ENCODE results near the gene NTRK2.

Gene NTRK2

GRCh38 chr9:84699984-84700383 lies 30.5 kb downstream of the NTRK2 start:
- DNase-seq (ENCODE audit: low spot score), result no peak

DNA sequence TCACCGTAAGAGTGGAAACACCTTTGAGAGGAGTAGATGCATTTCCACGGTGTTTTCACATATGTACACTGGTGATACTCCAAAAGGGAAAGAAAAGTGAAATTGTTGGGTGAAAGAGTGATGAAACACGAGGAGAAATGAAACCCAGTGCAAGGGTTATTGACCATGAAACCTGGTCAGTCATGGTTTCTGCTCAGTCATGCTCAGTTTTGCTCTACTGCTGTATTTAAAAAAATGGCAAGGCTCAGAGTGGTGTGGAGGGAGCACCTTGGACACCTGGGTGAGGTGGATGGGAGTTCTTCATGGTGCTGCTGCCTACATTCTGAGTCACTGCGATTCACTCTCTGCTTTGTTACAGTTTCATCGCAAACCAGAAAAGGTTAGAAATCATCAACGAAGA lies 32.3 kb downstream of the NTRK2 start:
- DNase-seq (ENCODE audit: low spot score), result peak; percentile 45
- no peak for TF ChIP-seq CTCF (IDR thresholded peaks at IDR 0.05; ENCODE audit: extremely low read depth, missing control alignments)

More at GRCh38 chr9:84699984-84700383, 30.5 kb downstream of the NTRK2 start:
- TF ChIP-seq CTCF (IDR thresholded peaks at IDR 0.05; ENCODE audit: extremely low read depth, missing control alignments), result no peak

DNA sequence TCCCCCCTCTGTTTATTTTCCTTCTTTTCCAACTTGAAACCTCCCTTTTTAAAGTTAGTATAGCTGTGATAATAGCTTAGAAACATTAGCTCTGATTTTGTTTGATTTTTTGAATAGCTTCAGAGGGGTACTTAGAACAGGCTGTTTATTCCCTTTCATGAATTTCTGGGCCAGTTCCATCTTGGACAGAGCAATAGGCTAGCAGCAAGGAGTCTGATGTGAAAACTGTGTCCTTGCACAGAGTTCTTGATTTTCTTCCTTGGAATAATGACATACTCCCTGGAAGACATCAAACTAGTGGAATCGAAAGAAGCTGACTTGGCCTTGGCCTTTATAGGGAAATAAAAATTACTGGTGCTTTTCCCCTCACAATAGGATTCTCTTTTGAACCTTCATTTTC lies 32.9 kb downstream of the NTRK2 start:
- TF ChIP-seq CTCF (IDR thresholded peaks at IDR 0.05; ENCODE audit: extremely low read depth, missing control alignments), result no peak

DNA sequence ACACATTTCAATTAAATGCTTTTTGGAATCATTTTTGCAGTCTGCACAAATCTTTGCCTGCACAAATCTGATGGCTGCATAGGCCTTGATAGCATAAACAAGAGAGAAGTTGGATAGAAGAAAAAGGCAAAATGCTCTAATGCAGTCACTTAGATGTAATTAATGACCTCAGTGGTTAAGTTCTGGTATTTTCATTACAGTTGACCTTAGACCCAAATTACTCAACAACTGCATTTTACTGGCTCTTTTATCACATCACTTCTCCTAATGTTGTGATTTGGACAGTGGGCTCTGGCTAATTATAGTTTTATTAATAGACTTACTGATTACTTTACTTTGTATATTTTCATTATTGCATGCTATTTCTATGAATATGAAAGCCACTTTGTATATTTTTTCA lies 34.3 kb downstream of the NTRK2 start:
- no peak for TF ChIP-seq CTCF (IDR thresholded peaks at IDR 0.05; ENCODE audit: extremely low read depth, missing control alignments)
- DNase-seq (ENCODE audit: low spot score), result no peak

More for the DNA sequence above, 32.9 kb downstream of the NTRK2 start:
- no peak for DNase-seq (ENCODE audit: low spot score)

DNA sequence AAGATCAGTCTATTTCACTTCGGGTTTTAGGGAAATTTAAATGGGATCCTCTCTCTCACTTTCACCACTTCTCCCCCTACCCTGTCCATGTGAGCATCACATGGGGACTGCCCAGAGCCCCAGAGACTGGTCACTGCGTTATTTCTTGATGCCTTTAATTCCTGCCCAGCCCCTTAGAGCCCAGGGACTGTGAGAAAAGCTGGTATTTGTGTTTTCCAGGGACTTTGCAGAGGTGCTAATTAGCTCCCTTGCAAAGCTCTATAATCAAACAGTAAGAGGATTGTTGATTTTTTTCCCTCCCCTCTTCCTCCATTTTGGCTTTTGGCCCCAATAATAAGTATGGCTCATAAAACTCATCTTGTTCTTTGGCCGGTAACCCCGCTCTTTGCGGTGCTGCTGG lies 35.6 kb downstream of the NTRK2 start:
- DNase-seq (ENCODE audit: low spot score), result no peak

DNA sequence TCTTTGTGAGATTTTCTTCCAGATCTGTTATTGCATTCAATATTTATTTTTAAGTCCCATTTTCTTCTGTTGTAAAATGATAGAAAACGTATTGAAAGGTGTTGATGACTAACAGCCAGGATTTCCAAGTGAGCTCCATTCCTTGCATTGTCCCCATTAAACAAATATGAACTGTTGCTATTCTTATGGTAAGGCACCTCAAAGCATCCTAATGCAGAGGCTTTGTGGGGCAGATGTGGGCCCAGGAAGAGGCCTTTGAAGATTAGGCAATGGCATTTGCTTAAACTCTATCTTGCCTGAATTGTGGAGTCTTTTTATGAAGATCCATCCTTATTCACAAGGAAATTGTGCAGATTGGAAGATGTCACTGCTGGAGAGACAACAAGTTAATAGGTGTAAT lies 38.9 kb downstream of the NTRK2 start:
- no peak for TF ChIP-seq CTCF (IDR thresholded peaks at IDR 0.05; ENCODE audit: extremely low read depth, missing control alignments)
- DNase-seq (ENCODE audit: low spot score), result no peak

More for the DNA sequence above, 35.6 kb downstream of the NTRK2 start:
- no peak for TF ChIP-seq CTCF (IDR thresholded peaks at IDR 0.05; ENCODE audit: extremely low read depth, missing control alignments)

- no peak for DNase-seq (ENCODE audit: low spot score)
- TF ChIP-seq CTCF (IDR thresholded peaks at IDR 0.05; ENCODE audit: extremely low read depth, missing control alignments), result no peak
Measured at GRCh38 chr9:84709056-84709455, 39.5 kb downstream of the NTRK2 start.

Data from GM20000 (cell line).